Right lobe of liver (tissue), 6 donors: ENCODE measurements around the gene INO80C. TPM values are rescaled to one million over a fixed set of nuclear protein-coding genes. Genes with fewer than 3 reads are reported as not detected.

Experiments used
- ATAC-seq, 4 donors: fragments of 200-7000 bp; cut with Tn5 transposase; one replicate each; pipeline ENCODE4 v1.9.1; 2020; ENCODE audit warnings: mild to moderate bottlenecking in 4 of 4, moderate library complexity in 4 of 4
- DNase-seq, 3 donors: peaks; one replicate each; pipeline ENCODE4 v3.0.0-alpha.2; 2020
- H3K27ac ChIP-seq, 3 donors: fragments of 200-600 bp; one replicate each; pipeline ENCODE4 v1.8.0; 2022
- H3K27me3 ChIP-seq, 2 donors: fragments of 200-600 bp; one replicate each; pipeline ENCODE4 v1.8.0; 2022
- H3K36me3 ChIP-seq, 4 donors: fragments of 200-600 bp; sonication (generic) in 1 of 4; one replicate each; pipeline versions ENCODE4 v1.5.1 to v1.8.0; 2017 to 2022; ENCODE audit warnings: control low read depth in 1 of 4
- H3K4me1 ChIP-seq, 4 donors: fragments of 200-600 bp; sonication (generic) in 1 of 4; one replicate each; pipeline versions ENCODE4 v1.5.1 to v1.8.0; 2017 to 2022; ENCODE audit warnings: control low read depth in 1 of 4
- H3K4me3 ChIP-seq, 3 donors: fragments of 200-600 bp; one replicate each; pipeline ENCODE4 v1.8.0; 2022
- H3K9me3 ChIP-seq, 4 donors: fragments of 200-600 bp; sonication (generic) in 1 of 4; one replicate each; pipeline versions ENCODE4 v1.5.1 to v1.8.0; 2017 to 2022; ENCODE audit warnings: control low read depth in 1 of 4
- POLR2A ChIP-seq: fragments of 450-650 bp; IDR thresholded peaks from one replicate; pipeline ENCODE4 v1.6.1; 2017; ENCODE audit warnings: antibody characterized with exemption, mild to moderate bottlenecking
- WGBS: methylation state at CpG from one replicate; pipeline ENCODE4 v1.1.6; 2018; ENCODE audit warnings: low coverage, low lambda C conversion rate; ENCODE audit not compliant: insufficient coverage; ENCODE audit errors: missing lambda C conversion rate; 5-methylcytosine and 5-hydroxymethylcytosine counted together
- intact Hi-C, 2 donors: fragments of 100-400 bp; cut with DNase I; formaldehyde crosslinking; loops; one replicate each; pipeline versions ENCODE4 v1.11.2 to v1.14.1; 2022
- total RNA-seq, 6 experiments: library from RNA; depleted of rRNA in 2 of 6; stranded (reverse); fragments of >200 nt in 2 of 6; fragmentation: NEBNext Ultra II Directional in 3 of 6; extraction: Animal tissue kit (Norgen Biotek cat#: 25700) in 3 of 6; gene quantifications; one replicate each; pipeline versions ENCODE4 v1.1.0 to v1.2.4, GENCODE V29; 2016 to 2023
- TF ChIP-seq, protein P1 (sequence below), 4 donors: fragments of 200-600 bp in 3 of 4; fragments of 450-650 bp in 1 of 4; IDR thresholded peaks; one replicate each; pipeline versions ENCODE4 v1.5.1 to v1.8.0; 2016 to 2022; ENCODE audit warnings: antibody characterized with exemption in 4 of 4, mild to moderate bottlenecking in 2 of 4
- donor health status: DM: no; HTN: yes; CAD: no.
- donor health status: DM: no; HTN: no; CAD: no.
- donor health status: DM: no; HTN: no; CAD: no.
- donor health status: DM: no; HTN: yes; CAD: no.
- donor health status: DM: no; HTN: yes; CAD: no.

Gene INO80C
- total RNA-seq, 6 experiments from 2014 or later = 6.4 to 12.7 (median 9.7) TPM

DNA sequence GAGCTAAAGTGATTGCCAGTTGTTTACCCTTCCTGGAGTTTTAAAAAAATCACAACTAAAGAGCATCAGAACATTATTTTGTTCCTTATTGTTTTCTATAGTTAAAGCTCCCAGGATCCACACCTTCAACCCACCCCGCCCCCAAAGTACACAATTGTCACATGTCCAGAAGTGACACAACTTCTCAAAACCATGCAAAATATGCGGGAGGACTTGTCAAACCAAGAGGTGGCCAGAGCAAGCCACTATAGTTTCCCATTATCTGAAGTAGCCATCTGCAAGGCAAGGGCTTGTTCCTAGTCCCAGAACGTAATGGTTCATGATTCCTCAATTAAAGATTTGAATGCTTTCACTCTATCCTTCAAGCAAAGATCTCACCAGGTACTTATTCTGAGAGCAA lies 9.9 kb upstream of the INO80C start:
- H3K4me3 ChIP-seq = no peak overlapping the region
- peak in 2 of 4 donors; percentile 22 to 27 for ATAC-seq
- no peak overlapping the region for H3K27ac ChIP-seq
- no peaks in the 10 kb centered on the region for H3K9me3 ChIP-seq
- peaks cover 0 to 10% (median 4%) of the 10 kb centered on the region in 4 donors for H3K4me1 ChIP-seq
- no peak for TF ChIP-seq POLR2A
- 40% methylated on average over 3 of the region's 3 CpGs for WGBS
- H3K36me3 ChIP-seq = no peaks in the 10 kb centered on the region
- no peak for DNase-seq
- no peaks in the 10 kb centered on the region for H3K27me3 ChIP-seq
- intact Hi-C loops = no loop called here

- intact Hi-C loops = no loop called here
- WGBS = no CpG with 5 or more reads among the region's 3 CpGs
- ATAC-seq = no peak
- DNase-seq = no peak
- no peak overlapping the region for H3K27ac ChIP-seq
- H3K4me1 ChIP-seq = peaks cover 0 to 10% (median 4%) of the 10 kb centered on the region in 4 donors
- no peaks in the 10 kb centered on the region for H3K9me3 ChIP-seq
- TF ChIP-seq POLR2A = no peak
- TF ChIP-seq, protein P1, sequence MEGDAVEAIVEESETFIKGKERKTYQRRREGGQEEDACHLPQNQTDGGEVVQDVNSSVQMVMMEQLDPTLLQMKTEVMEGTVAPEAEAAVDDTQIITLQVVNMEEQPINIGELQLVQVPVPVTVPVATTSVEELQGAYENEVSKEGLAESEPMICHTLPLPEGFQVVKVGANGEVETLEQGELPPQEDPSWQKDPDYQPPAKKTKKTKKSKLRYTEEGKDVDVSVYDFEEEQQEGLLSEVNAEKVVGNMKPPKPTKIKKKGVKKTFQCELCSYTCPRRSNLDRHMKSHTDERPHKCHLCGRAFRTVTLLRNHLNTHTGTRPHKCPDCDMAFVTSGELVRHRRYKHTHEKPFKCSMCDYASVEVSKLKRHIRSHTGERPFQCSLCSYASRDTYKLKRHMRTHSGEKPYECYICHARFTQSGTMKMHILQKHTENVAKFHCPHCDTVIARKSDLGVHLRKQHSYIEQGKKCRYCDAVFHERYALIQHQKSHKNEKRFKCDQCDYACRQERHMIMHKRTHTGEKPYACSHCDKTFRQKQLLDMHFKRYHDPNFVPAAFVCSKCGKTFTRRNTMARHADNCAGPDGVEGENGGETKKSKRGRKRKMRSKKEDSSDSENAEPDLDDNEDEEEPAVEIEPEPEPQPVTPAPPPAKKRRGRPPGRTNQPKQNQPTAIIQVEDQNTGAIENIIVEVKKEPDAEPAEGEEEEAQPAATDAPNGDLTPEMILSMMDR (IDR thresholded peaks at IDR 0.05) = no peak
- no peaks in the 10 kb centered on the region for H3K27me3 ChIP-seq
- no peak overlapping the region for H3K4me3 ChIP-seq
- no peaks in the 10 kb centered on the region for H3K36me3 ChIP-seq
Measured at GRCh38 chr18:35507192-35507591, 9.4 kb upstream of the INO80C start.

- Histone ChIP-seq H3K27ac (no peak overlapping the region), H3K27me3 (no peaks in the 10 kb centered on the region), H3K9me3 (no peaks in the 10 kb centered on the region), H3K36me3 (no peaks in the 10 kb centered on the region), H3K4me3 (no peak overlapping the region), H3K4me1 (peaks cover 0 to 10% (median 4%) of the 10 kb centered on the region in 4 donors)
- intact Hi-C loops = no loop called here
- DNase-seq = no peak
- TF ChIP-seq POLR2A = no peak
- TF ChIP-seq, protein P1 (IDR thresholded peaks at IDR 0.05) = no peak
- WGBS = 7% methylated on average over 5 of the region's 5 CpGs
- ATAC-seq = peak; percentile 49 to 77 (median 65)
Measured at GRCh38 chr18:35506024-35506712, 8.4 kb upstream of the INO80C start.

DNA sequence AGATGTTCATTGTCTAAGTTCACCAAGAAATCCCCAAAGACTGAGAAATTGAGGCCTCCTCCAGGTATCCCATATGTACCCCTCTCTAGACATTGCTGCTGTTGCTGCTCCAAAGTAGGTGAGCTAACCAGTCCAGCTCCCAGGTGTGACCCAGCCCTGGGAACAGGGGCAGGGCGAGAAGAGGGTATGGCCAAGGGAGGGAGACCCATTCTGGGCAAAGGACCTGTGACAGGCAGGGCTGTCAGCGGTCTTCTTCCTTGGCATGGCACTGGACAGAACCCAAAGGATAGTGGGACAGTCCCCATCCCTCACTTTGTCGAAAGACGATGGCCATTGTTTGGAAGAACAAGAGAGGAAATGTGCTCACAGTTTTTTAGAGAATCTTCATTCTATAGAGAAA lies 7.2 kb upstream of the INO80C start:
- TF ChIP-seq POLR2A = no peak
- TF ChIP-seq, protein P1 (IDR thresholded peaks at IDR 0.05) = no peak
- Histone ChIP-seq H3K27me3 (no peaks in the 10 kb centered on the region), H3K4me1 (peaks cover 0 to 10% (median 4%) of the 10 kb centered on the region in 4 donors), H3K4me3 (no peak overlapping the region), H3K9me3 (no peaks in the 10 kb centered on the region), H3K36me3 (no peaks in the 10 kb centered on the region), H3K27ac (no peak overlapping the region)
- WGBS = 95% methylated on average over 3 of the region's 4 CpGs
- ATAC-seq (no peak), DNase-seq (no peak)
- intact Hi-C loops = no loop called here

GRCh38 chr18:35502052-35502451 lies 4.3 kb upstream of the INO80C start:
- Histone ChIP-seq H3K27me3 (no peaks in the 10 kb centered on the region), H3K9me3 (peaks cover 0 to 2% (median 0%) of the 10 kb centered on the region in 4 donors), H3K27ac (no peak overlapping the region), H3K36me3 (no peaks in the 10 kb centered on the region), H3K4me1 (peaks cover 0 to 14% (median 8%) of the 10 kb centered on the region in 4 donors), H3K4me3 (no peak overlapping the region)
- TF ChIP-seq POLR2A = no peak
- 59% methylated on average over 2 of the region's 3 CpGs for WGBS
- DNase-seq (no peak), ATAC-seq (no peak)
- intact Hi-C loops = no loop called here
